Ovary (tissue), 3 donors: ENCODE data around the gene CREBZF.

Experiments used
- POLR2A ChIP-seq: fragments of 450-650 bp; IDR thresholded peaks from one replicate; pipeline ENCODE4 v1.6.1; 2017; ENCODE audit warnings: antibody characterized with exemption, mild to moderate bottlenecking, moderate library complexity
- TF ChIP-seq, protein P1 (sequence below), 3 donors: fragments of 450-650 bp in 2 of 3; fragments of 200-600 bp in 1 of 3; IDR thresholded peaks; one replicate each; pipeline versions ENCODE4 v1.5.1 to v1.8.0; 2016 to 2022; ENCODE audit warnings: antibody characterized with exemption in 3 of 3, mild to moderate bottlenecking in 1 of 3
- donor health status: DM: no; HTN: no; CAD: no.

DNA sequence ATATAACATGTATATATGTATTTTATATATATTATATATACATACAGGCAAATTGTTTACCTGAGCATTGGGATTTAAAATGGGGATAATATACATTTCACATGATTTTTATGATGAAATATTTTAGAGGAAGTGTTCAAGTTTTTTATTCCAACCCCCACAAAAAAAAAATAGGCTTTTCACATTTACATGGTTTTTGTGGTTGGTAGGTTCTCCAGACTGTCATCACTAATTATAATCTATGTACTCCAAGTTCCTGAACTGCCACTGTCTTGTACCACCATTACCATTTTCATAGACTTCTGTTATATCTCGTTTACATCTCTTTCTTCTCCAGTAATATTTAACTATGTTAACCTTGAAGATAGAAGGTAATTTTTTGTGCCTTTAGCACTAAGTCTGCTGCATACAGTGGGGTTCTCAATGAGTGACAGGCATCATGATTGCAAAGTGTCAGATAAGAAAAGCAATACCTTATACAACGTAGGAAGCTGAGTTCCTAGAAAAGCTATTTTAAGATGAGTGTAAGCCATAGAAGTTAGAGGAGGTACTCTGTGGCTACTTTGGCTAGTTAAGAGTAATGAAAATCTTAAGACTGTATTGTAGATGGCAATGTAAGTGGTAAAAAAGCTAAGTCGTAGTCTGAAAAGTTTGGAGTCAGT lies 12.0 kb downstream of the CREBZF start:
- TF ChIP-seq, protein P1, sequence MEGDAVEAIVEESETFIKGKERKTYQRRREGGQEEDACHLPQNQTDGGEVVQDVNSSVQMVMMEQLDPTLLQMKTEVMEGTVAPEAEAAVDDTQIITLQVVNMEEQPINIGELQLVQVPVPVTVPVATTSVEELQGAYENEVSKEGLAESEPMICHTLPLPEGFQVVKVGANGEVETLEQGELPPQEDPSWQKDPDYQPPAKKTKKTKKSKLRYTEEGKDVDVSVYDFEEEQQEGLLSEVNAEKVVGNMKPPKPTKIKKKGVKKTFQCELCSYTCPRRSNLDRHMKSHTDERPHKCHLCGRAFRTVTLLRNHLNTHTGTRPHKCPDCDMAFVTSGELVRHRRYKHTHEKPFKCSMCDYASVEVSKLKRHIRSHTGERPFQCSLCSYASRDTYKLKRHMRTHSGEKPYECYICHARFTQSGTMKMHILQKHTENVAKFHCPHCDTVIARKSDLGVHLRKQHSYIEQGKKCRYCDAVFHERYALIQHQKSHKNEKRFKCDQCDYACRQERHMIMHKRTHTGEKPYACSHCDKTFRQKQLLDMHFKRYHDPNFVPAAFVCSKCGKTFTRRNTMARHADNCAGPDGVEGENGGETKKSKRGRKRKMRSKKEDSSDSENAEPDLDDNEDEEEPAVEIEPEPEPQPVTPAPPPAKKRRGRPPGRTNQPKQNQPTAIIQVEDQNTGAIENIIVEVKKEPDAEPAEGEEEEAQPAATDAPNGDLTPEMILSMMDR (IDR thresholded peaks at IDR 0.05) = no peak
- TF ChIP-seq POLR2A = no peak
